ENCODE measurements around the gene CREG2. TPM values are rescaled to one million over a fixed set of nuclear protein-coding genes. Genes with fewer than 3 reads are reported as not detected.

CREG2 gene
- total and polyA plus RNA-seq, 7 donors: 0.06 to 0.36 (median 0.28) TPM; not detected in 4

DNA sequence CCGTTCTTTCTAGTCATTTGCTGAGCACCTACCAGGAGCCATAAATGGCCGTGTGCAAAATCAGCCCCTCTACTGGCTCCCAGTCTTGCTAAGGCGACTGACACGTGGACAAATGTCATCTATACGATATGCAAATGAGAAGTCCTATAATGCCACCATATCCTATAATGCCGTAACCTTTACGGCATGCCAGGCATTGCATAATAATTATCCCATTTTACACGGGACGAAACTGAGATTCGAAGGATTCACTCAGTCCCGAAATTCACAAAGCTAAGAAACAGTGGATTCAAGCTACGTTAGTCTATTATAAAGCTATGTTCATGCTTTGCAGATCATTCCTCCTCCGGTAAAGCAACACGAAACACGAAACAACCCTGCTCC, 44.7 kb downstream of the CREG2 start:
- TF ChIP-seq, protein P1, sequence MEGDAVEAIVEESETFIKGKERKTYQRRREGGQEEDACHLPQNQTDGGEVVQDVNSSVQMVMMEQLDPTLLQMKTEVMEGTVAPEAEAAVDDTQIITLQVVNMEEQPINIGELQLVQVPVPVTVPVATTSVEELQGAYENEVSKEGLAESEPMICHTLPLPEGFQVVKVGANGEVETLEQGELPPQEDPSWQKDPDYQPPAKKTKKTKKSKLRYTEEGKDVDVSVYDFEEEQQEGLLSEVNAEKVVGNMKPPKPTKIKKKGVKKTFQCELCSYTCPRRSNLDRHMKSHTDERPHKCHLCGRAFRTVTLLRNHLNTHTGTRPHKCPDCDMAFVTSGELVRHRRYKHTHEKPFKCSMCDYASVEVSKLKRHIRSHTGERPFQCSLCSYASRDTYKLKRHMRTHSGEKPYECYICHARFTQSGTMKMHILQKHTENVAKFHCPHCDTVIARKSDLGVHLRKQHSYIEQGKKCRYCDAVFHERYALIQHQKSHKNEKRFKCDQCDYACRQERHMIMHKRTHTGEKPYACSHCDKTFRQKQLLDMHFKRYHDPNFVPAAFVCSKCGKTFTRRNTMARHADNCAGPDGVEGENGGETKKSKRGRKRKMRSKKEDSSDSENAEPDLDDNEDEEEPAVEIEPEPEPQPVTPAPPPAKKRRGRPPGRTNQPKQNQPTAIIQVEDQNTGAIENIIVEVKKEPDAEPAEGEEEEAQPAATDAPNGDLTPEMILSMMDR (IDR thresholded peaks at IDR 0.05): no peak
- no peak for TF ChIP-seq EP300 (IDR thresholded peaks at IDR 0.05)
- no peak for TF ChIP-seq POLR2A (IDR thresholded peaks at IDR 0.05)
- TF ChIP-seq POLR2AphosphoS5 (IDR thresholded peaks at IDR 0.05): no peak
- intact Hi-C loops (cut with DNase I): loop anchor here (2.0 to 10.0 kb wide), 2 partner anchors 488 to 1102 kb away; no protein-coding TSS in a partner anchor
- 80 to 92% methylated on average over 15 of the region's 15 CpGs for WGBS, 2 donors
- Histone ChIP-seq H3K4me1 (no peaks in the 10 kb centered on the region), H3K9me3 (no peaks in the 10 kb centered on the region), H3K4me3 (no peak overlapping the region), H3K27ac (no peak overlapping the region), H3K36me3 (no peaks in the 10 kb centered on the region), H3K27me3 (no peaks in the 10 kb centered on the region)
- no peak for DNase-seq

DNA sequence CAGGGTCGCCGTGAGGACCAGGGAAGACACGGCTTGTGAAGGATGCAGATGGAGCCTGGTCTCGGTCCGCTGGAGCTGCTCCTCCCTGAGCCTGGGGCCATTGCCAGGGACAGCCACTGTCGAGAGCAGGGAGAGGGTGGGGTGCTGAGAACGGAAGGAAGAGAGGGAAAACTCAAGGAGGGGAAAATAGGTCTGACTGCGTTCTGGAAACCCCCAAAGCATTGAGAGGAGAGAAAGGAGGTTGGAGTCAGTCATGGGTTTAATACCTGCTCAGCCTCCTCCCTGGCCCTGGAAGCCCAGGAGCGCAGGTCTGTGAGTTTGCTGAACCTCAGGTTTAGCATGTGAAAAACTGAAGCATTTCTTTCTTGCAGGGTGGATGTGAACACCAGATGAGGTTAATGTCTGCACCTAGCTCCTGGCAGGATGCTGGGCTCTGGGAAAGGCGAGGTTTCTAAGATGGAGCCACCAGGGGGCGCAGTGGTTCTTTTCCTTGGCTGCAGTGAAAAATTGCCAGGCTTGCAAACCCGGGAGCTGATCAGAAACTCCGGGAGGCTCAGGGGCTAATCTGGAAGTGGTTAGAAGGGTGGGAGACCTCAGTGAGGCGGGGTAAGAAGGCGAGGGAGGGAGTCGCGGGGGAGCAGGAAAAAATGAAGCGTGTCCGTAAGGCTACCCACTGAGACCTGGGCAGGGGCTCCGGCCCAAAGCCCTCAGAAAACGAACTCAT, 45.2 kb downstream of the CREG2 start:
- no peak overlapping the region for H3K4me3 ChIP-seq
- no peaks in the 10 kb centered on the region for H3K4me1 ChIP-seq
- H3K36me3 ChIP-seq: no peaks in the 10 kb centered on the region
- DNase-seq: peak; percentile 84
- 57 to 65% methylated on average over 21 of the region's 21 CpGs for WGBS, 2 donors
- TF ChIP-seq POLR2AphosphoS5 (IDR thresholded peaks at IDR 0.05) (no peak), POLR2A (IDR thresholded peaks at IDR 0.05) (no peak), EP300 (IDR thresholded peaks at IDR 0.05) (no peak)
- TF ChIP-seq, protein P1 (IDR thresholded peaks at IDR 0.05): peak; percentile 45 to 70 (median 59)
- no peaks in the 10 kb centered on the region for H3K9me3 ChIP-seq
- no peak overlapping the region for H3K27ac ChIP-seq
- H3K27me3 ChIP-seq: no peaks in the 10 kb centered on the region
- intact Hi-C loops (cut with DNase I): loop anchor here (2.0 to 10.0 kb wide), 2 partner anchors 489 to 1103 kb away; no protein-coding TSS in a partner anchor

DNA sequence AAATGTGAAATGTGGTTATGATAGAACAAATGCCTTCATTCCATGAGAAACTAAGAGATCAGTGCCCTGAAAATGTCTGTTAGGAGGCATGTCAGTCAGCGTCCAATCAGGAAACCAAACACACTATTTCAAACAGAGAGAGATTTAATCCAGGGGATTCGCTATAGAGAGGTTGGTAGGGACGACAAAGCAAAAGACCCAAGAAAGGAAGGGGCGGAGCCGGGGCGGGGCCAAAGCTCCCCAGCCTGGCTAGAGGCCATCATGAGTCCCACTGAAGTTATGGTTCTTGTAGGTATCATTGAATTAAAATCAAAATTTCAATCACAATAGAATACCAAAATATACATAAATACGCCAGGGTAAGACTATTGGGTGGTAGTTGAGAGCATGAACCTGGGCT, 45.9 kb downstream of the CREG2 start:
- Histone ChIP-seq H3K27me3 (no peaks in the 10 kb centered on the region), H3K36me3 (no peaks in the 10 kb centered on the region), H3K4me3 (no peak overlapping the region), H3K27ac (no peak overlapping the region), H3K9me3 (no peaks in the 10 kb centered on the region), H3K4me1 (no peaks in the 10 kb centered on the region)
- 82 to 86% methylated on average over 7 of the region's 7 CpGs for WGBS, 2 donors
- no peak for TF ChIP-seq POLR2A (IDR thresholded peaks at IDR 0.05)
- TF ChIP-seq POLR2AphosphoS5 (IDR thresholded peaks at IDR 0.05): no peak
- TF ChIP-seq, protein P1 (IDR thresholded peaks at IDR 0.05): no peak
- TF ChIP-seq EP300 (IDR thresholded peaks at IDR 0.05): no peak
- intact Hi-C loops (cut with DNase I): loop anchor here (10.0 kb wide), 1 partner anchor 1103 kb away; no protein-coding TSS in a partner anchor
- DNase-seq: no peak

DNA sequence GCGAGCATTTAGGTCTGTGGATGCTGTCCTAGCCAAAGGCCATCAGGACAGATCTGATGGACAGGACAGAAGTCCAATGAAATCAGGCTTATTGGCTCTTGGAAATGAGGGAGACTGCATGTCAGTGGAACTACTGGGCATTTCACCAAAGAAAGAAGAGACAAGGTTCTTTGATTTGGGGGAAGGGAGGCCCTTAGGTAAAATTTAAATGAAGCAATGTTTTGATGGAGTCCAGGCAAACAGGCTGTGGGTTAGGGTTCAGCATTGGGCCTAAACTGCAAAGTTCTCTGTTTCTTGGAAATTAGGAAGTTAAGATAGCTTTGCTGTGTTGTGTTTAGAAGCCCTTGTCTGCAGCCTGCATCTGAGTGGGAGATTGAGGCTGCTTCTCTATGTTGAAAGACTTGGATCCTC, 47.2 kb downstream of the CREG2 start:
- no peaks in the 10 kb centered on the region for H3K4me1 ChIP-seq
- WGBS, 2 donors: 92 to 94% methylated on average over 1 of the region's 1 CpG
- no peaks in the 10 kb centered on the region for H3K36me3 ChIP-seq
- H3K4me3 ChIP-seq: no peak overlapping the region
- H3K27me3 ChIP-seq: no peaks in the 10 kb centered on the region
- H3K27ac ChIP-seq: no peak overlapping the region
- no peak for DNase-seq
- H3K9me3 ChIP-seq: no peaks in the 10 kb centered on the region
- TF ChIP-seq, protein P1 (IDR thresholded peaks at IDR 0.05): no peak
- intact Hi-C loops (cut with DNase I): loop anchor here (10.0 kb wide), 1 partner anchor 1105 kb away; no protein-coding TSS in a partner anchor

Measured in sigmoid colon (tissue), 7 donors.